Neural cell (in vitro differentiated cells): ENCODE results near the gene IFITM10. TPM values are rescaled to one million over a fixed set of nuclear protein-coding genes. Genes with fewer than 3 reads are reported as not detected.

Experiments
- H2AFZ ChIP-seq: fragments of 200-600, 300-800 bp; sonication (generic), shearing (Covaris generic); 2 replicates; pipeline ENCODE4 v1.6.0; 2014; ENCODE audit warnings: low read depth, mild to moderate bottlenecking, antibody characterized with exemption, low read length, moderate library complexity
- H3F3A ChIP-seq: fragments of 200-600 bp; shearing (Covaris generic); 2 replicates; pipeline ENCODE4 v1.6.1; 2016; ENCODE audit warnings: mild to moderate bottlenecking, moderate library complexity, mixed read lengths, antibody characterized with exemption, low read length; ENCODE audit not compliant: insufficient read depth, poor library complexity, severe bottlenecking
- H3K27ac ChIP-seq: fragments of 200-600, 300-800 bp; sonication (generic), shearing (Covaris generic); 2 replicates; pipeline ENCODE4 v1.5.1; 2014; ENCODE audit warnings: mild to moderate bottlenecking, low read length, moderate library complexity
- H3K27me3 ChIP-seq: fragments of 300-800, 200-600 bp; sonication (generic), shearing (Covaris generic); 2 replicates; pipeline ENCODE4 v1.6.0; 2014; ENCODE audit warnings: mild to moderate bottlenecking, low read depth, low read length, moderate library complexity; ENCODE audit not compliant: insufficient read depth
- H3K36me3 ChIP-seq: fragments of 300-800, 200-600 bp; sonication (generic), shearing (Covaris generic); 2 replicates; pipeline ENCODE4 v1.5.1; 2014; ENCODE audit warnings: mild to moderate bottlenecking, antibody characterized with exemption, low read length, moderate library complexity; ENCODE audit not compliant: insufficient read depth
- H3K4me2 ChIP-seq: fragments of 300-800, 200-600 bp; sonication (generic), shearing (Covaris generic); 2 replicates; pipeline ENCODE4 v1.6.0; 2014; ENCODE audit warnings: mild to moderate bottlenecking, low read length
- H3K4me3 ChIP-seq: fragments of 300-800, 200-600 bp; sonication (generic), shearing (Covaris generic); 2 replicates; pipeline ENCODE4 v1.5.1; 2014; ENCODE audit warnings: mild to moderate bottlenecking, low read length, moderate library complexity
- H3K79me2 ChIP-seq: fragments of 200-600 bp; shearing (Covaris generic); replicated peaks from 2 replicates; pipeline ENCODE4 v1.6.0; 2014; ENCODE audit warnings: mild to moderate bottlenecking, low read length, moderate library complexity; ENCODE audit not compliant: insufficient read depth
- H3K9ac ChIP-seq: fragments of 300-800, 200-600 bp; sonication (generic), shearing (Covaris generic); 2 replicates; pipeline ENCODE4 v1.6.1; 2016; ENCODE audit warnings: mild to moderate bottlenecking, low read length, mixed read lengths
- H3K9me2 ChIP-seq: fragments of 200-600 bp; shearing (Covaris generic); 2 replicates; pipeline ENCODE4 v1.6.1; 2016; ENCODE audit warnings: mild to moderate bottlenecking, low read length, mixed read lengths; ENCODE audit not compliant: insufficient read depth
- H3K9me3 ChIP-seq: fragments of 200-600, 300-800 bp; sonication (generic), shearing (Covaris generic); 2 replicates; pipeline ENCODE4 v1.6.1; 2016; ENCODE audit warnings: mild to moderate bottlenecking, mixed run types, low read length, moderate library complexity, mixed read lengths
- H4K20me1 ChIP-seq: fragments of 200-600 bp; shearing (Covaris generic); 2 replicates; pipeline ENCODE4 v1.6.1; 2016; ENCODE audit warnings: mild to moderate bottlenecking, mixed run types; ENCODE audit not compliant: insufficient read depth
- EP300 ChIP-seq: fragments of 450-650 bp; conservative IDR thresholded peaks from 2 replicates; pipeline ENCODE4 v1.6.1; 2014; ENCODE audit warnings: antibody characterized with exemption, mild to moderate bottlenecking, moderate library complexity; ENCODE audit not compliant: poor library complexity, severe bottlenecking
- EZH2 ChIP-seq: fragments of 200-600, 300-800 bp; shearing (Covaris generic), sonication (generic); IDR thresholded peaks from 2 replicates; pipeline ENCODE4 v1.6.1; 2014; ENCODE audit warnings: antibody characterized with exemption, low read length, borderline replicate concordance, mild to moderate bottlenecking; ENCODE audit not compliant: insufficient read depth, poor library complexity, severe bottlenecking
- MXI1 ChIP-seq: fragments of 450-650 bp; conservative IDR thresholded peaks from 2 replicates; pipeline ENCODE4 v1.6.1; 2014; ENCODE audit warnings: antibody characterized with exemption, mild to moderate bottlenecking; ENCODE audit not compliant: poor library complexity, severe bottlenecking
- POLR2AphosphoS5 ChIP-seq: IDR thresholded peaks from 2 replicates; pipeline ENCODE4 v1.6.1; 2012
- RAD21 ChIP-seq: fragments of 450-650 bp; conservative IDR thresholded peaks from 2 replicates; pipeline ENCODE4 v1.6.1; 2014; ENCODE audit warnings: antibody characterized with exemption, mild to moderate bottlenecking, moderate library complexity
- SMC3 ChIP-seq: fragments of 450-650 bp; conservative IDR thresholded peaks from 2 replicates; pipeline ENCODE4 v1.6.1; 2014; ENCODE audit warnings: antibody characterized with exemption, mild to moderate bottlenecking, moderate library complexity; ENCODE audit not compliant: poor library complexity
- TAF1 ChIP-seq: IDR thresholded peaks from 2 replicates; pipeline ENCODE4 v1.6.1; 2012; ENCODE audit warnings: low read depth
- polyA plus RNA-seq: library from polyadenylated mRNA; depleted of rRNA; stranded (reverse); fragments of >200 nt; gene quantifications from 2 replicates; pipeline ENCODE4 v1.2.3, GENCODE V29; 2014
- TF ChIP-seq, protein P1 (sequence below): fragments of 450-650 bp; IDR thresholded peaks from 2 replicates; pipeline ENCODE4 v1.5.1; 2014; ENCODE audit warnings: antibody characterized with exemption, mild to moderate bottlenecking, moderate library complexity; ENCODE audit not compliant: poor library complexity, severe bottlenecking
- TF ChIP-seq, protein P2 (sequence below): IDR thresholded peaks from 2 replicates; pipeline ENCODE4 v1.6.1; 2012; ENCODE audit warnings: borderline replicate concordance

IFITM10 gene
- polyA plus RNA-seq, 1 donor from 2014 or later, result 1.1 TPM

GRCh38 chr11:1703146-1703545, 47.2 kb downstream of the IFITM10 start:
- Histone ChIP-seq H2AFZ (no peak overlapping the region), H3K36me3 (no peaks in the 10 kb centered on the region), H3K9ac (no peak overlapping the region), H3K9me3 (no peaks in the 10 kb centered on the region), H3K27ac (no peak overlapping the region), H3F3A (no peaks in the 10 kb centered on the region), H3K4me3 (no peak overlapping the region), H4K20me1 (no peaks in the 10 kb centered on the region), H3K9me2 (no peaks in the 10 kb centered on the region), H3K4me2 (no peak overlapping the region), H3K27me3 (no peaks in the 10 kb centered on the region), H3K79me2 (no peaks in the 10 kb centered on the region)
- TF ChIP-seq RAD21 (no peak), POLR2AphosphoS5 (no peak), EZH2 (no peak), EP300 (no peak), MXI1 (no peak), TAF1 (no peak), SMC3 (no peak)
- TF ChIP-seq, protein P1, sequence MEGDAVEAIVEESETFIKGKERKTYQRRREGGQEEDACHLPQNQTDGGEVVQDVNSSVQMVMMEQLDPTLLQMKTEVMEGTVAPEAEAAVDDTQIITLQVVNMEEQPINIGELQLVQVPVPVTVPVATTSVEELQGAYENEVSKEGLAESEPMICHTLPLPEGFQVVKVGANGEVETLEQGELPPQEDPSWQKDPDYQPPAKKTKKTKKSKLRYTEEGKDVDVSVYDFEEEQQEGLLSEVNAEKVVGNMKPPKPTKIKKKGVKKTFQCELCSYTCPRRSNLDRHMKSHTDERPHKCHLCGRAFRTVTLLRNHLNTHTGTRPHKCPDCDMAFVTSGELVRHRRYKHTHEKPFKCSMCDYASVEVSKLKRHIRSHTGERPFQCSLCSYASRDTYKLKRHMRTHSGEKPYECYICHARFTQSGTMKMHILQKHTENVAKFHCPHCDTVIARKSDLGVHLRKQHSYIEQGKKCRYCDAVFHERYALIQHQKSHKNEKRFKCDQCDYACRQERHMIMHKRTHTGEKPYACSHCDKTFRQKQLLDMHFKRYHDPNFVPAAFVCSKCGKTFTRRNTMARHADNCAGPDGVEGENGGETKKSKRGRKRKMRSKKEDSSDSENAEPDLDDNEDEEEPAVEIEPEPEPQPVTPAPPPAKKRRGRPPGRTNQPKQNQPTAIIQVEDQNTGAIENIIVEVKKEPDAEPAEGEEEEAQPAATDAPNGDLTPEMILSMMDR, result no peak
- TF ChIP-seq, protein P2, sequence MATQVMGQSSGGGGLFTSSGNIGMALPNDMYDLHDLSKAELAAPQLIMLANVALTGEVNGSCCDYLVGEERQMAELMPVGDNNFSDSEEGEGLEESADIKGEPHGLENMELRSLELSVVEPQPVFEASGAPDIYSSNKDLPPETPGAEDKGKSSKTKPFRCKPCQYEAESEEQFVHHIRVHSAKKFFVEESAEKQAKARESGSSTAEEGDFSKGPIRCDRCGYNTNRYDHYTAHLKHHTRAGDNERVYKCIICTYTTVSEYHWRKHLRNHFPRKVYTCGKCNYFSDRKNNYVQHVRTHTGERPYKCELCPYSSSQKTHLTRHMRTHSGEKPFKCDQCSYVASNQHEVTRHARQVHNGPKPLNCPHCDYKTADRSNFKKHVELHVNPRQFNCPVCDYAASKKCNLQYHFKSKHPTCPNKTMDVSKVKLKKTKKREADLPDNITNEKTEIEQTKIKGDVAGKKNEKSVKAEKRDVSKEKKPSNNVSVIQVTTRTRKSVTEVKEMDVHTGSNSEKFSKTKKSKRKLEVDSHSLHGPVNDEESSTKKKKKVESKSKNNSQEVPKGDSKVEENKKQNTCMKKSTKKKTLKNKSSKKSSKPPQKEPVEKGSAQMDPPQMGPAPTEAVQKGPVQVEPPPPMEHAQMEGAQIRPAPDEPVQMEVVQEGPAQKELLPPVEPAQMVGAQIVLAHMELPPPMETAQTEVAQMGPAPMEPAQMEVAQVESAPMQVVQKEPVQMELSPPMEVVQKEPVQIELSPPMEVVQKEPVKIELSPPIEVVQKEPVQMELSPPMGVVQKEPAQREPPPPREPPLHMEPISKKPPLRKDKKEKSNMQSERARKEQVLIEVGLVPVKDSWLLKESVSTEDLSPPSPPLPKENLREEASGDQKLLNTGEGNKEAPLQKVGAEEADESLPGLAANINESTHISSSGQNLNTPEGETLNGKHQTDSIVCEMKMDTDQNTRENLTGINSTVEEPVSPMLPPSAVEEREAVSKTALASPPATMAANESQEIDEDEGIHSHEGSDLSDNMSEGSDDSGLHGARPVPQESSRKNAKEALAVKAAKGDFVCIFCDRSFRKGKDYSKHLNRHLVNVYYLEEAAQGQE, result no peak

DNA sequence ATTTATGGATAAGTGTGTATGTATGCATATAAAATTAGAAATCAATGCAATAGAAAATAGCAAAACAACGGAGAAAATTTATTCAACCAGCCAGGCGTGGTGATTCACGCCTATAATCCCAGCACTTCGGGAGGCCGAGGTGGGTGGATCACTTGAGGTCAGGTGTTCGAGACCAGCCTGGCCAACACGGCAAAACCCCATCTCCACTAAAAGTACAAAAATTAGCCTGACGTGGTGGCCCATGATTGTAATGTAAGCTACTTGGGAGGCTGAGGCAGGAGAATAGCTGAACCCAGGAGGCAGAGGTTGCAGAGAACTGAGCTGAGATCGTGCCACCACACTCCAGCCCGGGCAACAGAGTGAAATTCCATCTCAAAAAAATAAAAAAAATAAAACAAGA, 47.9 kb downstream of the IFITM10 start:
- Histone ChIP-seq H3K79me2 (no peaks in the 10 kb centered on the region), H3K9me2 (no peaks in the 10 kb centered on the region), H3K4me2 (no peak overlapping the region), H3K36me3 (no peaks in the 10 kb centered on the region), H3F3A (no peaks in the 10 kb centered on the region), H3K27me3 (no peaks in the 10 kb centered on the region), H3K9me3 (no peaks in the 10 kb centered on the region), H2AFZ (no peak overlapping the region), H3K27ac (no peak overlapping the region), H3K4me3 (no peak overlapping the region), H3K9ac (no peak overlapping the region), H4K20me1 (no peaks in the 10 kb centered on the region)
- TF ChIP-seq RAD21, result no peak
